ENCODE data around the gene FEN1. TPM values are rescaled to one million over a fixed set of nuclear protein-coding genes. Genes with fewer than 3 reads are reported as not detected.

FEN1 gene
- total and polyA plus RNA-seq, 2 donors (not counting 1 experiment from before 2014, with no cell fraction given): 3.4 to 9.8 TPM

- peaks cover 0 to 3% (median 0%) of the 10 kb centered on the region in 3 donors for H3K9me3 ChIP-seq (ENCODE audit: control extremely low read depth in 1 of 3, control insufficient read depth in 2 of 3, insufficient read depth in 1 of 3, low read length in 2 of 3)
- Mint-ChIP-seq H3K4me3 (no peak overlapping the region), H3K9me3 (ENCODE audit: insufficient read depth) (no peaks in the 10 kb centered on the region), H3K27me3 (no peaks in the 10 kb centered on the region), H3K27ac (no peak overlapping the region), H3K4me1 (peaks cover 36% of the 10 kb centered on the region)
- ATAC-seq (ENCODE audit: low read depth) (no peak), DNase-seq (no peak)
- TF ChIP-seq EZH2 (IDR thresholded peaks at IDR 0.05; ENCODE audit: borderline replicate concordance, insufficient read depth, low read depth, low read length, poor library complexity, severe bottlenecking) (no peak), CTCF (IDR thresholded peaks at IDR 0.05) (no peak)
- no peak overlapping the region for H3K27ac ChIP-seq (ENCODE audit: low read length in 2 of 2)
- no peaks in the 10 kb centered on the region for H4K20me1 ChIP-seq (ENCODE audit: control insufficient read depth, insufficient read depth, low read length, poor library complexity, severe bottlenecking)
- ChIA-PET POLR2A (interaction anchor here (1.7 kb wide), 1 partner anchor 15 kb away, joined by 4 read pairs; no protein-coding TSS in a partner anchor), CTCF (interaction anchor here (0.6 to 1.9 kb wide), 5 partner anchors 12 to 942 kb away, joined by 3 to 6 read pairs (median 3); no protein-coding TSS in a partner anchor)
- H3K36me3 ChIP-seq (replicated peaks in 1 of 2; ENCODE audit: control extremely low read depth in 1 of 2, control insufficient read depth in 1 of 2, extremely low read depth in 1 of 2, insufficient read depth in 2 of 2, low read length in 1 of 2): no peaks in the 10 kb centered on the region
- H3K27me3 ChIP-seq (replicated peaks in 1 of 4; ENCODE audit: control extremely low read depth in 1 of 4, control insufficient read depth in 3 of 4, insufficient read depth in 4 of 4, low read length in 3 of 4): peaks cover 0 to 13% (median 2%) of the 10 kb centered on the region in 4 experiments
- no peak overlapping the region for H3K4me2 ChIP-seq (replicated peaks; ENCODE audit: low read depth, low read length, poor library complexity, severe bottlenecking)
- peaks cover 30 to 44% of the 10 kb centered on the region in 2 donors for H3K4me1 ChIP-seq (ENCODE audit: control insufficient read depth in 2 of 2, insufficient read depth in 2 of 2, low read length in 2 of 2)
- no peak overlapping the region for H3K9ac ChIP-seq (ENCODE audit: low read length)
- intact Hi-C loops (cut with micrococcal nuclease): no loop called here
- no peak overlapping the region for H3K4me3 ChIP-seq (ENCODE audit: control extremely low read depth in 1 of 5, extremely low read depth in 1 of 5, insufficient read depth in 1 of 5, low read depth in 2 of 5, low read length in 4 of 5)
- no peak overlapping the region for H2AFZ ChIP-seq (ENCODE audit: insufficient read depth, low read depth, low read length, poor library complexity, severe bottlenecking)
- H3K79me2 ChIP-seq (ENCODE audit: control insufficient read depth, insufficient read depth, low read length): no peaks in the 10 kb centered on the region
- WGBS (ENCODE audit: insufficient coverage): 39% methylated on average over 5 of the region's 8 CpGs
Measured at GRCh38 chr11:61830237-61831105, 37.8 kb downstream of the FEN1 start.

GRCh38 chr11:61832207-61832606 lies 39.5 kb downstream of the FEN1 start:
- H3K4me2 ChIP-seq (replicated peaks; ENCODE audit: low read depth, low read length, poor library complexity, severe bottlenecking): no peak overlapping the region
- Mint-ChIP-seq H3K9me3 (ENCODE audit: insufficient read depth) (no peaks in the 10 kb centered on the region), H3K27ac (no peak overlapping the region), H3K4me1 (peaks cover 37% of the 10 kb centered on the region), H3K27me3 (no peaks in the 10 kb centered on the region), H3K4me3 (no peak overlapping the region)
- POLR2A ChIA-PET: no interaction called here
- no peak overlapping the region for H3K27ac ChIP-seq (ENCODE audit: low read length in 2 of 2)
- peaks cover 24 to 42% of the 10 kb centered on the region in 2 donors for H3K4me1 ChIP-seq (ENCODE audit: control insufficient read depth in 2 of 2, insufficient read depth in 2 of 2, low read length in 2 of 2)
- no peak overlapping the region for H3K4me3 ChIP-seq (ENCODE audit: control extremely low read depth in 1 of 5, extremely low read depth in 1 of 5, insufficient read depth in 1 of 5, low read depth in 2 of 5, low read length in 4 of 5)
- CTCF ChIA-PET: interaction anchor here (0.7 kb wide), 1 partner anchor 34 kb away, joined by 3 read pairs; no protein-coding TSS in a partner anchor
- no peak for DNase-seq
- no peak overlapping the region for H2AFZ ChIP-seq (ENCODE audit: insufficient read depth, low read depth, low read length, poor library complexity, severe bottlenecking)
- peaks cover 0 to 13% (median 2%) of the 10 kb centered on the region in 4 experiments for H3K27me3 ChIP-seq (replicated peaks in 1 of 4; ENCODE audit: control extremely low read depth in 1 of 4, control insufficient read depth in 3 of 4, insufficient read depth in 4 of 4, low read length in 3 of 4)
- H3K9me3 ChIP-seq (ENCODE audit: control extremely low read depth in 1 of 3, control insufficient read depth in 2 of 3, insufficient read depth in 1 of 3, low read length in 2 of 3): peaks cover 0 to 3% (median 0%) of the 10 kb centered on the region in 3 donors
- no peaks in the 10 kb centered on the region for H4K20me1 ChIP-seq (ENCODE audit: control insufficient read depth, insufficient read depth, low read length, poor library complexity, severe bottlenecking)
- no peak for ATAC-seq (ENCODE audit: low read depth)
- no peaks in the 10 kb centered on the region for H3K79me2 ChIP-seq (ENCODE audit: control insufficient read depth, insufficient read depth, low read length)
- H3K36me3 ChIP-seq (replicated peaks in 1 of 2; ENCODE audit: control extremely low read depth in 1 of 2, control insufficient read depth in 1 of 2, extremely low read depth in 1 of 2, insufficient read depth in 2 of 2, low read length in 1 of 2): no peaks in the 10 kb centered on the region
- H3K9ac ChIP-seq (ENCODE audit: low read length): no peak overlapping the region
- WGBS (ENCODE audit: insufficient coverage): 71% methylated on average over 4 of the region's 4 CpGs
- no peak for TF ChIP-seq CTCF (IDR thresholded peaks at IDR 0.05)
- TF ChIP-seq EZH2 (IDR thresholded peaks at IDR 0.05; ENCODE audit: borderline replicate concordance, insufficient read depth, low read depth, low read length, poor library complexity, severe bottlenecking): no peak
- intact Hi-C loops (cut with micrococcal nuclease): no loop called here

Data from B cell (primary cell).